ENCODE results near the gene SLC38A5. TPM values are rescaled to one million over a fixed set of nuclear protein-coding genes. Genes with fewer than 3 reads are reported as not detected.

Gene SLC38A5
- total and polyA plus RNA-seq, 2 donors (not counting 3 experiments of a cell fraction or from before 2014, with no cell fraction given) = 21.6 to 28.8 TPM

- TF ChIP-seq MAX (IDR thresholded peaks at IDR 0.05; ENCODE audit: insufficient read depth, insufficient read length) = no peak
- Histone ChIP-seq H3K9me1 (replicated peaks; ENCODE audit: control insufficient read depth, extremely low read depth, insufficient read depth, low read length) (no peaks in the 10 kb centered on the region), H3K4me2 (ENCODE audit: insufficient read depth, low read length) (peak overlapping the region; percentile 88), H3K9ac (replicated peaks; ENCODE audit: extremely low read depth, insufficient read depth, low read length) (peak overlapping the region; percentile 91), H3K4me1 (ENCODE audit: control insufficient read depth, extremely low read depth, insufficient read depth, low read length) (peaks cover 6% of the 10 kb centered on the region), H3K79me2 (ENCODE audit: control insufficient read depth, insufficient read depth, low read length) (peaks cover 34% of the 10 kb centered on the region), H3K4me3 (replicated peaks in 1 of 3; ENCODE audit: insufficient read depth in 1 of 3, low read depth in 1 of 3, low read length in 3 of 3) (peak overlapping the region; percentile 71 to 91 (median 88)), H3K27ac (ENCODE audit: insufficient read depth, low read depth, low read length) (peak overlapping the region; percentile 56), H4K20me1 (replicated peaks; ENCODE audit: control insufficient read depth, extremely low read depth, insufficient read depth, low read length) (no peaks in the 10 kb centered on the region), H2AFZ (ENCODE audit: low read depth, low read length) (peak overlapping the region; percentile 77), H3K27me3 (ENCODE audit: control insufficient read depth in 2 of 2, insufficient read depth in 2 of 2, low read length in 2 of 2) (no peaks in the 10 kb centered on the region), H3K9me3 (replicated peaks; ENCODE audit: control insufficient read depth, insufficient read depth, low read length) (no peaks in the 10 kb centered on the region), H3K36me3 (ENCODE audit: control insufficient read depth in 2 of 2, extremely low read depth in 1 of 2, insufficient read depth in 2 of 2, low read length in 2 of 2) (no peaks in the 10 kb centered on the region)
- BruUV-seq (replicated peaks) = no TSS peak
- intact Hi-C loops (cut with micrococcal nuclease) (loop anchor here (1.0 to 5.0 kb wide), 4 partner anchors 47 to 393 kb away; partner anchors contain the start of gene EBP), dilution Hi-C loops (cut with MboI; ENCODE audit: extremely low pct_ligation_motif_present, low sequenced_read_pairs) (no loop called here)
- DNase-seq (ENCODE audit: low read depth, low spot score) (no peak), FAIRE-seq (no peak)
- POLR2A ChIA-PET = no interaction called here
- CTCF ChIA-PET = interaction anchor here (1.2 kb wide), 1 partner anchor 65 kb away, joined by 4 read pairs; the partner anchor contains the start of gene TBC1D25
Measured at GRCh38 chrX:48475296-48475695, 5.2 kb upstream of the SLC38A5 start.

- Histone ChIP-seq H3K79me2 (ENCODE audit: control insufficient read depth, insufficient read depth, low read length) (peaks cover 34% of the 10 kb centered on the region), H3K27ac (ENCODE audit: insufficient read depth, low read depth, low read length) (no peak overlapping the region), H3K9me3 (replicated peaks; ENCODE audit: control insufficient read depth, insufficient read depth, low read length) (no peaks in the 10 kb centered on the region), H3K4me3 (replicated peaks in 1 of 3; ENCODE audit: insufficient read depth in 1 of 3, low read depth in 1 of 3, low read length in 3 of 3) (no peak overlapping the region), H3K9ac (replicated peaks; ENCODE audit: extremely low read depth, insufficient read depth, low read length) (no peak overlapping the region), H3K4me2 (ENCODE audit: insufficient read depth, low read length) (peak overlapping the region; percentile 88), H3K36me3 (ENCODE audit: control insufficient read depth in 2 of 2, extremely low read depth in 1 of 2, insufficient read depth in 2 of 2, low read length in 2 of 2) (no peaks in the 10 kb centered on the region), H2AFZ (ENCODE audit: low read depth, low read length) (no peak overlapping the region), H3K27me3 (ENCODE audit: control insufficient read depth in 2 of 2, insufficient read depth in 2 of 2, low read length in 2 of 2) (no peaks in the 10 kb centered on the region), H3K9me1 (replicated peaks; ENCODE audit: control insufficient read depth, extremely low read depth, insufficient read depth, low read length) (no peaks in the 10 kb centered on the region), H4K20me1 (replicated peaks; ENCODE audit: control insufficient read depth, extremely low read depth, insufficient read depth, low read length) (no peaks in the 10 kb centered on the region), H3K4me1 (ENCODE audit: control insufficient read depth, extremely low read depth, insufficient read depth, low read length) (peaks cover 6% of the 10 kb centered on the region)
- dilution Hi-C loops (cut with MboI; ENCODE audit: extremely low pct_ligation_motif_present, low sequenced_read_pairs) (no loop called here), intact Hi-C loops (cut with micrococcal nuclease) (no loop called here)
- DNase-seq (ENCODE audit: low read depth, low spot score) (no peak), FAIRE-seq (no peak)
- CTCF ChIA-PET = interaction anchor here (0.8 to 1.2 kb wide), 3 partner anchors 11 to 65 kb away, joined by 3 to 4 read pairs (median 4); partner anchors contain the start of gene TBC1D25
- BruUV-seq (replicated peaks) = no TSS peak
- no peak for TF ChIP-seq POLR2AphosphoS5 (IDR thresholded peaks at IDR 0.05; ENCODE audit: insufficient read depth, low read depth, low read length)
- POLR2A ChIA-PET = no interaction called here
Measured at GRCh38 chrX:48474581-48474980, 4.5 kb upstream of the SLC38A5 start.
